Activated T-helper 9 cell treated with anti-CD3 and anti-CD28 coated beads, Interleukin-2, amount 50 U/mL, for 16 hours (primary cell): Measurements from ENCODE around the gene GOLPH3L.
"Not testable (repeated sequence)": the region's sequence is repeated elsewhere in the genome, so short reads cannot be mapped to it uniquely, and the experiment has no call there.

Source experiments
- DNase-seq: peaks from one replicate; pipeline ENCODE4 v3.0.0-alpha.2; 2020; ENCODE audit warnings: low read depth

Gene GOLPH3L

DNA sequence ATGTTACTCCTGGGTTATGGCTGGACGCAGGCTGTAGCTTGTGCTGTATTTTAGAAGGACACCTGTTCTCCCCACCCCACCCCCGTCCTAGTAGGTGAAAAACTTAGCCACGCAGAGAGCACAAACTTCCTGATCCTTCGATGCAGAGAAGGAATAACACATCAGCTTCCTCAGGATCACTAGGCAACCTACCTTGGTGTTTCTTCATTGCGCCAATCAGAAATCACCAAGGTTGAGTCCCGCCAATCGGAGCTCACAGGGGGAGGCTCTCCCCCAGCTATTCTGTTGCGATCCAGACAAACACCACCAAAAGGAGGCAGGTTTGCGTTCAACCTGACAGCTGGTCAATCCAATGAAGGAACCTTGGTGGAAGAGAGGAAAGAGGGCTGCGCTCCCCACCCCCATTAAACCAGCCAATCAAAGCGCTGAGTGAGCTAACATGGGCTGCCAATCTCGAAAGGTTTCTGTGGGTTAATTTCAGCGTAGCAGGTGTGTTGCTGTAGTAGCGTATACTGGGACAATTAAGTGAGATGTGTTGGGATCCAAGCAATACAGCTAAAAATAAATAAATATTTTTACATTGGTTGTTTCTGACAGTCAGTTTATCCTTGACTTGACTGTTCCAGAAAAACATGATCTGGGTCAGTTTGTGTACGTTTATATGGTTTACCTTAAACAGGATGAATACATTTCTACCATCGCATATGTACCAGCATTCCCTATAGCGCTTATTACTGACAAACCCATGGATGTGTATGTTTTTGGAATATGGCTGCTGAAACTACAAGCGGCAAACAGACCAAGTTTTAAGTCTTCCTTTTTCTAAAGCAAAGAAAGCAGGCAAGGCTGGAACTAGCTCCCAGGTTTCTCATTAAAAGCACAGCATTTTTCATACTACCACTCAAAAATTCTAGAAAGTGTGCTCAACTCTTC, at the start of gene GOLPH3L:
GOLPH3L (minus strand) TSS at position 160 of the 933 bp plus-strand sequence. CDS start 2,316 bp downstream, outside the sequence.
- DNase-seq = peak; percentile 79

DNA sequence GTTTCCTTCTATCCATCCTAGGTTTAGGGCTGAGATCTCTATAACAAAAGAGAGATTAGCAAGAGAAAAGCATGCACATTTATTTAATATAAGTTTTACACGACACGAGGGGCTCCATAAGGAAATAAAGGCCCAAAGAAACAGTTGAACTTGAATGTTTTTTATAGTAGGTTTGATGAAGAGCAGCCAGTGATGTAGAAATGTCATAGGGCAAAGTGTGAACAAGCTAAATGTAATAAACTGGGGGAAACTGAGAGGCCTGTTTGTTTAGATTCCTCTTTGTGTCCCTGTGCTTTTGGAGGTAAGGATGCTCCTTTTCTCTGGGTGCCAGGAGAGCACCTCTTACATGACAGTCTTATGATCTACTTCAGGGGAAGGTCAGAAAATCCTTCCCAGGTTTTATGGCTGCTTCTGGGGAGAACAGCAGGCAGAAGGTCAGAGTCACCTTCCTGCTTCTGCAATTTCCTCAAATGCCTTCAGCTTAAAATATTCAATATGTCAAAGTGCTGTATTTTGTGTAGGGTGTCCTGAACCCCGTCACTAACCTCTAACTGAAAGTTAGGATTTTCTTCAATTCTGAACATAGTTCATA, 33.3 kb upstream of the GOLPH3L start:
- DNase-seq = no peak

DNA sequence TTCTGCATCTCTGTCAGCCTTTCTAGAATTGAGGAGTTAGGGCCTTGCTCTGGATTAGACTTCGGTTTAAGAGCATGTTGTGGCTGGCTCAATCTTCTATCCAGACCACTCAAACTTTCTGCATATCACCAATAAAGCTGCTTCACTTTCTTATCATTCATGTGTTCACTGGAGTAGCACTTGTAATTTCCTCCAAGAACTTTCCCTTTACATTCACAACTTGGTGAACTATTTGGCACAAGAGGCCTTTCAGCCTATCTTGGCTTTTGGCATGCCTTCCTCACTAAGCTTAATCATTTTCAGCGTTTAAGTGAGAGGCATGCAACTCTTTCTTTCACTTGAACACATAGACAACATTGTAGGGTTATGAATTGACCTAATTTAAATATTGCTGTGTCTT, 27.4 kb upstream of the GOLPH3L start:
- DNase-seq = no peak

DNA sequence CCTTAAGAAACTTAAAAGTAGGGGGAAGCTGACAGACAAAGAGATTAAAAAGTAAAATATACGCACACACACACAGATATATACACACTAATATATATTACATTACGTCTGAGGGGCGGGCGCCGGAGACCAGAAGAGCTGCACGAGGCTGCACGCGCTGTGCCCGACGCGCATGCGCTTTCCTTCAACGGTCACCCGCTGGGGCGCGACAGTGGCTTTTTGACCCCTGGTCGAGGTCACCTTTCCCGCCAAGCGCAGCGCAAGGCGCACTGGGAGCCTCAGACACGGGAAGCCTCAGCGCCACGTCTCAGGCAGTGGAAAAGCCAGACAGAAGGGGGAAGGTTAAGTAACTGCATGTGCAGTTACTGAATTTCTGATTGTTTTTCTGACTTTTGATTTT, 23.7 kb upstream of the GOLPH3L start, which contains the start of gene HORMAD1:
HORMAD1 (minus strand) TSS at position 193 of the 400 bp plus-strand sequence. CDS start 1,390 bp downstream, outside the sequence.
- DNase-seq = no peak

DNA sequence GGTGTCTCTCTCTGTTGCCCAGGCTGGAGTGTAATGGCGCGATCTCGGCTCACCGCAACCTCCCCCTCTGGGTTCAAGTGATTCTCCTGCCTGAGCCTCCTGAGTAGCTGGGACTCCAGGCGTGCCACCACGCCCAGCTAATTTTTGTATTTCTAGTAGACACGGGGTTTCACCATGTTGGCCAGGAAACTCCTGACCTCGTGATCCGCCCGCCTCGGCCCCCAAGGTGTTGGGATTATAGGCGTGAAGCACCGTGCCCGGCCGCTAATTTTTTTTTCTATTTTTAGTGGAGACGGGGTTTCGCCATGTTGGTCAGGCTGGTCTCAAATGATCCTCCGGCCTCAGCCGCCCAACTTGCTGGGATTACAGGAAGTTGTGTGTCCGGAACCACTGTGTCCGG, 23.1 kb upstream of the GOLPH3L start:
- DNase-seq = no peak

DNA sequence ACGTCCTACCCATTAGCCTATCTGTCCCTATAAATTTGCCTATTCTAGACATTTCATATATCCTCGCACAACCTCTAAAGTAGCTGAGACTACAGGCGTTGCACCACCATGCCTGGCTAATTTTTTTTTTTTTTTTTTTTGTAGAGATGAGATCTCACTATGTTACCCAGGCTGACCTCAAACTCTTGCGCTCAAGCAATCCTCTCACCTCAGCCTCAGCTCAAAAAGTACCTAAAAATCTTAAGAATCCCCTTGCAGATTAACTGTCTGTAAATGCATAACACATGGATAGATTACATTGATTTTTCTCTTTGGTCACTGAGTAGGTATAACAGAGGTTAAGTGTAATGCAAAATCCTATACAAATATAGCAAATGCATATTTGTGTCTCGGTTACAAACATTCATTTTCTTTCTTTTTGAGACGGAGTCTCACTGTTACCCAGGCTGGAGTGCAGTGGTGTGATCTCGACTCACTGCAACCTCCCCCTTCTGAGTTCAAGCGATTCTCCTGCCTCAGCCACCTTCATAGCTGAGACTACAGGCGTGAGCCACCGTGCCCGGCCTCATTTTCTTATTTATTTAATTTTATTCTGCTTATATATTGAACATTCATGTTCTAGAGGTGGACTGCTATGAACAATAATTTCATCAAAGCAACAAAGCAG, 21.4 kb upstream of the GOLPH3L start:
- no peak for DNase-seq

DNA sequence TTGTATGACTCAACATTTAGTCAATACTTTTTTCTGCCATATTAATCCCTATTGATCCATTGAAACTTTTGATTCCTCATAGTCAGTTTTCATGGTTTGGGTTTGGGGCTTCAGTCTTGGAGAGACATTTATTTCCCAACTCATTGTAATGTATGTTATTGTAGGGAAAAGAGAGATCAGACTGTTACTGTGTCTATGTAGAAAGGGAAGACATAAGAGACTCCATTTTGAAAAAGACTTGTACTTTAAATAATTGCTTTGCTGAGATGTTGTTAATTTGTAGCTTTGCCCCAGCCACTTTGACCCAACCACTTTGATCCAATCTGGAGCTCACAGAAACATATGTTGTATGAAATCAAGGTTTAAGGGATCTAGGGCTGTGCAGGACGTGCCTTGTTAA, 12.1 kb upstream of the GOLPH3L start:
- not testable (repeated sequence) for DNase-seq

DNA sequence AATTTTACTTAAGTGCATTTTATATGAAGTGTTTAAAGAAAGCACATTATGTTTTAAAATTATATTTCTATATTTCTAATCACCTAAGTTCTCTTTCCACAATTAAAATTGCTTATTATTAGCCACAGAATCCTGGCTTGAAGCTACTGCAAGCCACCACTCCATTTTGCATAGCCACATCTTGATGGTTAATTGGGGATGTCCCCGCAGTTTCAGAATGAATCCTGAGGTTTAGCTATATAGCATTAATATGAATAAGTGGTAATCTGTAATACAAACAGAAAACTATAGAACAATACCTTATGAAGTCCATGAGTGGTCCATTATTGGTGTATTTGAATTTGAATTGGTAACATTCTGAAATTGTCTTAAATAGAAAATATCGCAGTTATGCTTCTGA, 11.6 kb upstream of the GOLPH3L start:
- DNase-seq = no peak

DNA sequence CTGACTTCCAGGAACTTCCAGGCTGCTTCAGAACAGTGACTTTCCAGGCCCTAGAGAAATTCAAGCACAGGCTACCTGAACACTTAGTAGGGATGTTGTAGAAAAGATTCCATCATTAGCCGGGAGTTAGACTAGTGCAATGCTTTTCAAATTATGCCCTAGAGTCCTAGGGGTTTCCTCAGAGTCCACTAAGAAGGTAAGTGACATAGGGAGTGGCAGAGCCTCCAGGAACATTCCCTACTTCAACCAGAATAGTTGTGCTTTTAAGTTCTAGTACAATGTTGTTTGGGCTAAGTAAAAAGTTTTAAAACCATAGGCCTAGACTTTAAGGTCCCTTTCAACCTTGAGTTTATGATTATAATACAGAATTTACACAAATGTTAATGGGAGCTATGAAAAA, 9.1 kb upstream of the GOLPH3L start:
- DNase-seq = no peak

DNA sequence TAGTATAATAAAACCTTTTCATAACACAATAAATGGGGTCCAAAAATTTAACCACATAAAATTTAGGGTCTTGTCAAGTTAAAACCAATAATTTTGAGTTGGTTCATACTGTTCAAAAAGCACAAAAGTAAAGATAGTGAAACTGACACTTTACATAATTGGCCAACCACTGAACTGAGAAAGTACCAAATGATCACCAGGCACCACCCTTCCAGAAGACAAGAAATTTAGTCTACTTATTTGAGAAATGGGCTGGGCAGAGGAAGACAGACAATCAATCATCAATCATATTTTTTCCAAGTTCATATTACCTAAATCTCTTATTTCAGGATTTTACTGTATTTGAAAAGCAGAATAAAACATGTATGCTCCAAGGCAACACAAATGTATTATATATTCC, 6.5 kb upstream of the GOLPH3L start:
- no peak for DNase-seq

DNA sequence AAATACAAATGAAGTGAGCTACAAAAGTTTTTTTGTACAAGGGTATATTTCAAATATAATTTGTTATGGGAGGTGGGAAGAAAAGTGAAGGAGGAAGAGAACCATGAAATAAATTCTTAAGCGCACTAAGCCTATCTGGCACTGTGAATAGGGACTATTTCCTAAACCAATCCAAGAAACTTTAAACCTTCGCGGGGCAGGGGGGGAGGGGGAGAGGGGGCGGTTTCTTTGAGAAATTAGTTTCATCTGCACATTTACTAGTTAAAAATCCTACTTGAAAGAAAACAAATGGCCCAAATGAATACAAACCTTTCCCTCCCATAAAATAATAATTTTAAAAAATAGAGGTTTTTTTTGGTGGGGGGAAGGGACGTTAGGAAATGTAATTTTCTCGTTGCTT, 364 bp downstream of the GOLPH3L start:
- no peak for DNase-seq

DNA sequence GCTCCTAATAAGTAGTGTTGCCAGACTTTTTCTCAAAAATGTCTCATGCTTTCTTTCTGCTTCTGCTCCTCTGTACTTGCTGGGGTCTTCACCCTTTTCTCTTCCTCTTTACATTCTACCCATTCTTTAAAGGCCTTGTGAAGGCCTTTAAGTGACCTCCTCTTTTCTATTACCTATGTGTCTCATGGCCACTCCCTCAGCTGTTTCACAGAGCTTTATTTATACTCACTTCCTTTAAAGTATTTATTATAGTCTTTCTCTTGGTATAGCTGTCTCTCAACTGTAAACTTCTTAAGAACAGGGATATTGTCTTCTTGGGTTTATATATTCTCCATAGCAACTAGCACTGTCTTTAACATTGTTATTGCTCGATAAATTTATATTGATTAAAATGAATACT, 792 bp downstream of the GOLPH3L start:
- no peak for DNase-seq

DNA sequence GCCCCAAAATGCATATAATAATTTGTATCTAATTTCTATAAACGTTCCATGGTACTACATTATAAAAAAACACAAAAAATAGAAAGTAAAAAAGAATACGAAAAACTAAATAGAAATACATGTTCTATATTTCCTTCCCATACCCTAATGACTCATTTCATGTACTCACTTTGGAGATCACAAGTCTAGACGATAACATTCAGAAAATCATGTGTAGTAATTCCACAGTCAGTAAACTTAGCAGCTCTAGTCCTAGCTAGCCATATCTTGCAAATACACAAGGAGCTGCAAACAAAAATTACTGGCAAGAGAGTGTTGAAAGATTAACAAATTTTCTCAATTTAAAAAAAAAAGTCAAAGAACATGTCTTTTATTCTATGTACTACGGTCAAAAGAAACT, 1.4 kb downstream of the GOLPH3L start:
- no peak for DNase-seq

DNA sequence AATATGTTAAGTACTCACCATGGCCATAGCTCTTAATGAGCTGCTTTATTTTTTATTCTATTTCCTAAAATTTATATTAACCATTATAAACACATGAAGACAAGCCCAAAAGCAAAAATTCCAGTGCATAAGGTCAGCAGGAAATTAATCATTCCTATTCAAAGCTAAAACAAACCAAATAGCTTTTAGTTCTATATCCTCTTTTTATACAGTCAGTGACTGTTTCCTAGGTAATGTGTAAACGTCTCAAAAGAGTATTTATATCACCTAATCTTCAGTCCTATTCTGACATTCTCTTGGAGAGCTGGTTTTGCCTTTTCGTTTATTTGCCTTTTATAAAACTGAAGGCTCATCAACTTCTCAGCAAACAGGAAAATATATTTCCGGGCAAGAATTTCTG, 4.2 kb downstream of the GOLPH3L start:
- DNase-seq = no peak

DNA sequence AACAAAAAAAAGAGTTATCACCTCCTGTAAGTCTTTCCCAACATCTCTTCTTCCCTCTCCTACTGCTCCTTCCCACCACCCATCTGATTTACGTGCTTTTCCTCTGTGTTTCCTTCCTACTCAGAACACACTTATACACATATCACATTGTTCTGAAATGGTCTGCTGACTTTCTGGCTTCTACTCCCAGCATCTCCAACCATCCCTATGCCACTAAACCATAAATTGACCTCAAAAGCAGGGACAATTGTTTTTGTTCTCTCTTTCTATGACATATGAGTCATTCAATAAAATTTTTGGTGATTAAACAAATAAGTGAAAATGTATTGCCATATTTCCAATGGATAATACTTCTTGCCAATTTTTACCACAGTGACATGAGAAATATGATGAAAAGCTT, 8.2 kb downstream of the GOLPH3L start:
- DNase-seq = no peak

DNA sequence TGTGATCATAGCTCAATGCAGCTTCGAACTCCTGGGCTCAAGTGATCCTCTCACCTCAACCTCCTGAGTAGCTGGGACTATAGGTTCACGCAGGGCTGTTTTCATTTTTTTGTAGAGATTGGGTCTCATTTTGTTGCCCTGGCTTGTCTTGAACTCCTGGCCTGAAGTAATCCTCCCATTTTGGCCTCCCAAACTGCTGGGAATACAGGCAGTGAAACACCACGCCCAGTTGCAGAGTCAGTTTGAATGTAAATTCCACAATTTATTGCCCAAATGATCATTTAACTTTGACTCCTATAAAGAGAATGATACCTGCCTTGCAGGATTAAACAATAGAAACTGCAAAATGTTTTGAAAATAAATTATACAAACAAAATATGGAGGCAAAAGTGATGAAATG, 10.7 kb downstream of the GOLPH3L start:
- no peak for DNase-seq

DNA sequence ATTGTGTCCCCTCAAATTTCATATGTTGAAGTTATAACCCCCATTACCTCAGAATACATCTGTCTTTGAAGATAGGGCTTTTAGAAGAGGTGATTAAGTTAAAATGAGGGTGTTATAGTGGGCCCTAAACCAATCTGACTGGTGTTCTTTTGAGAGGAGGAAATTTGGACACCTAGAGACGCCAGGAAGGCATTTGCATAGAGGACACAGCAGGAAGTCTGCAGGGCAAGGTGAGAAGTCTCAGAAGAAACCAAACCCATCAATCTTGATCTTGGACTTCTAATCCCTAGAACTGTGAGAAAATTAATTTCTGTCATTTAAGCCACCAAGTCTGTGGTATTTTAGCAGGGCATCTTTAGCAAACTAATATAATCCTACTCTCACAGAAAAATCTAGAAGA, 13.0 kb downstream of the GOLPH3L start:
- no peak for DNase-seq

DNA sequence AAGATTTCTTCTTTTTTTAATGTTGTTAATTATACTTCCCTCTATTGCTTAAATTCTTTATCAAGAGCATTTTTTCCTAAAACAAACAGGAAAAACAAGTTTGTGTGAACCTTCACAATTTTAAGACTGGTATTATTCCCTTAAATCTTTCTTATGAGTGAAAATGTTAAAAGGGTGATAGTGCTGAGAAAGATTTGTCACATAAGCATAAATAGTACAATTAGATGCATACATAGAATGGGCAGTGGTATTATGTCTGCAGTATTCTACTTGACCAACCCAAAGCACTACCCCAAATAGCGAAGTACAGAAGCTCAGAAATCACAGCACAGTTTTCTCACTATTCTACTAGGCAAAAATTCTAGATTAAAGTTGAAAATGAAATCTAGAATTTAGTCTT, 18.0 kb downstream of the GOLPH3L start:
- no peak for DNase-seq

DNA sequence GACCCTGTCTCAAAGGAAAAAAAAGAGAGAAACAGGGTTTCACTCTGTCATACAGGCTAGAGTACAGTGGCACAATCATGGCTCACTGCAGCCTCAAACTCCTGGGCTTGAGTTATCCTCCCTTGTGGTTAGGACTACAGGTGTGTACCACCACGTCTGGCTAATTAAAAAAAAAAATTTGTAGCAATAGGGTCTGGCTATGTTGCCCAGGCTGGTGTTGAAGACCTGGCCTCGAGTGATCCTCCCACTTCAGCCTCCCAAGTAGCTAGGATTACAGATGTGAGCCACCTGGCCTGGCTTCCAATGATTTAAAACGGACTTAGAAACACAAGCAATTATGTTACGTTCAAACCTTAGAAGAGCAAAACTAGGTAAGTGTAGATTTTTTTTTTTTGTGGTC, 22.1 kb downstream of the GOLPH3L start:
- DNase-seq = no peak

DNA sequence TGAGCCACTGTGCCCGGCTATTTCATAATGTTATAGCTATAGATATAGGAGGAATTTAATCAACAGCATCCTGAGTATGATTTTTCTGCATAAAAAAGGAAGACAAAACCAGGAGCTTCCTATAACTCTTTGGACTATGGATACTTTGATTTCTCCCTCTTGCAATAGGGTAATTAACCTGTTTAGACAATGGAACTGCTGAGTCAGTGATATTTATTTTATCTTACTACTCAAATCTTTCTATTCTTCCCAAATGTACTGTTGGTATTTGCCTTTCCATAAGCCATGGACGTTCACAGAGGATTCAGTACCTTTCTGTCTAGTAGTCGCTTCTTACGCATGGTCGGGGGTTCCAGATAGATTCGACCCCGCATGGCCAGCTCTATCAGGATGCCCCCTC, 33.6 kb downstream of the GOLPH3L start:
- no peak for DNase-seq

DNA sequence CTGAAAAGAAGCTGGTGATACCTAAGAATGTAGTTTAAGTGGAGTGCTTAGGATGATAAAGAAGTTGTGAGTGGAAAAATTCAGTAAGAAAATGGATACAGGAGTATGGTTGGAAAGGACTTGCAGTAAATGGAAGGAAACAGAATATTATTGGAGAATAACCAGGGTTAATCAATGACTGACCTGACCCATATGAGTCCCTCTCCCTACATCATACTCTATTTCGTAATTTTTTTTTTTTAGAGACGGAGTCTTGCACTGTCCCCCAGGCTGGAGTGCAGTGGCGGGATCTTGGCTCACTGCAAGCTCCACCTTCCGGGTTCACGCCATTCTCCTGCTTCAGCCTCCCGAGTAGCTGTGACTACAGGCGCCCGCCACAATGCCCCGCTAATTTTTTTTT, 34.1 kb downstream of the GOLPH3L start:
- no peak for DNase-seq

DNA sequence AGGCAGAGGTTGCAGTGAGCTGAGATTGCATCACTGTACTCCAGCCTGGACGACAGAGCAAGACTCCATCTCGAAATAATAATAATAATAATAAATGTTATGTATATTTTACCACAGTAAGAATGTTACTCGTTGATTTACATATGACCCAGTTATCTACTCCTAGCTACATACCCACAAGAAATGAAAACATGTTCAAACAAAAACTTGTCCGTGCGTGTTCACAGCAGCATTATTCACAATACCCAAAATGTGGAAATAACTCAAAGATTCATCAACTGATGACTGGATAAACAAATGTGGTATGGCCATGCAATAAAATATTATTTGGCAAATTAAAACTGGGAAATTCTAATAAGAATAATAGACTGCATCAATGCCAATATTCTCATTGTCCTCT, 35.8 kb downstream of the GOLPH3L start:
- DNase-seq = no peak

DNA sequence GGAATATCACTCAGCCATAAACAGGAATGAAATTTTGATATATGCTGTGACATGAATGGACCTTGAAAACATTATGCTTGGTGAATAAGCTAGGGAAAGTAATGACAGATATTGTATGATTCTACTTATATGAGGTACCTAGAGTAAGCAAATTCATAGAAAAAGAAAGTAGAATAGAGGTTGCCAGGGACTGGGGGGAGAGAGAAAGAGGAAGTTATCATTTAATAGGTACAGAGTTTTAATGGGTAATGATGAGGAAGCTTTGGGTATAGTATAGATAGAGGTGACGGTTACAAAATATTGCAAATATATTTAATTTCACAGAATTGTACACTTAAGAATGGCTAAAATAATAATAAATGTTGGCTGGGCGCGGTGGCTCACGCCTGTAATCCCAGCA, 36.4 kb downstream of the GOLPH3L start:
- no peak for DNase-seq
